Glutamatergic neuron (in vitro differentiated cells): Measurements from ENCODE around the gene CNTNAP2. TPM values are rescaled to one million over a fixed set of nuclear protein-coding genes. Genes with fewer than 3 reads are reported as not detected.

Source experiments
- DNase-seq: peaks from one replicate; pipeline ENCODE4 v3.0.0; 2022
- H3K27ac Mint-ChIP-seq: one replicate; pipeline ENCODE4 v1.8.0; 2020; ENCODE audit warnings: mild to moderate bottlenecking, mixed read lengths, inconsistent platforms; ENCODE audit not compliant: unreplicated experiment
- H3K27me3 Mint-ChIP-seq: one replicate; pipeline ENCODE4 v1.8.0; 2020; ENCODE audit warnings: mild to moderate bottlenecking, moderate library complexity, mixed read lengths, inconsistent platforms; ENCODE audit not compliant: unreplicated experiment
- H3K36me3 Mint-ChIP-seq: one replicate; pipeline ENCODE4 v1.8.0; 2020; ENCODE audit warnings: mild to moderate bottlenecking, mixed read lengths, inconsistent platforms; ENCODE audit not compliant: unreplicated experiment
- H3K4me1 Mint-ChIP-seq: one replicate; pipeline ENCODE4 v1.8.0; 2020; ENCODE audit warnings: mild to moderate bottlenecking, low read depth, mixed read lengths, inconsistent platforms; ENCODE audit not compliant: unreplicated experiment
- H3K4me3 Mint-ChIP-seq: one replicate; pipeline ENCODE4 v1.8.0; 2020; ENCODE audit warnings: mild to moderate bottlenecking, mixed read lengths, inconsistent platforms; ENCODE audit not compliant: unreplicated experiment
- H3K9me3 Mint-ChIP-seq: one replicate; pipeline ENCODE4 v1.8.0; 2020; ENCODE audit warnings: mild to moderate bottlenecking, moderate library complexity, mixed read lengths, inconsistent platforms; ENCODE audit not compliant: unreplicated experiment
- total RNA-seq: library from RNA; stranded (reverse); fragmentation: NEBNext Ultra II Directional; extraction: Animal tissue kit (Norgen Biotek cat#: 25700); gene quantifications from one replicate; pipeline ENCODE4 v1.2.1, GENCODE V29; 2021; ENCODE audit not compliant: unreplicated experiment
- TF ChIP-seq, protein P1 (sequence below): fragments of 200-600 bp; sonication (generic); IDR thresholded peaks from one replicate; pipeline ENCODE4 v1.5.0; 2021; ENCODE audit not compliant: partially characterized antibody, unreplicated experiment

Gene CNTNAP2
- total RNA-seq, 1 donor from 2014 or later = 25.8 TPM

- no peak for DNase-seq
- Mint-ChIP-seq H3K27ac (no peak overlapping the region), H3K4me1 (peaks cover 6% of the 10 kb centered on the region), H3K36me3 (peaks cover 7% of the 10 kb centered on the region), H3K9me3 (no peaks in the 10 kb centered on the region), H3K27me3 (peaks cover 3% of the 10 kb centered on the region), H3K4me3 (no peak overlapping the region)
- TF ChIP-seq, protein P1, sequence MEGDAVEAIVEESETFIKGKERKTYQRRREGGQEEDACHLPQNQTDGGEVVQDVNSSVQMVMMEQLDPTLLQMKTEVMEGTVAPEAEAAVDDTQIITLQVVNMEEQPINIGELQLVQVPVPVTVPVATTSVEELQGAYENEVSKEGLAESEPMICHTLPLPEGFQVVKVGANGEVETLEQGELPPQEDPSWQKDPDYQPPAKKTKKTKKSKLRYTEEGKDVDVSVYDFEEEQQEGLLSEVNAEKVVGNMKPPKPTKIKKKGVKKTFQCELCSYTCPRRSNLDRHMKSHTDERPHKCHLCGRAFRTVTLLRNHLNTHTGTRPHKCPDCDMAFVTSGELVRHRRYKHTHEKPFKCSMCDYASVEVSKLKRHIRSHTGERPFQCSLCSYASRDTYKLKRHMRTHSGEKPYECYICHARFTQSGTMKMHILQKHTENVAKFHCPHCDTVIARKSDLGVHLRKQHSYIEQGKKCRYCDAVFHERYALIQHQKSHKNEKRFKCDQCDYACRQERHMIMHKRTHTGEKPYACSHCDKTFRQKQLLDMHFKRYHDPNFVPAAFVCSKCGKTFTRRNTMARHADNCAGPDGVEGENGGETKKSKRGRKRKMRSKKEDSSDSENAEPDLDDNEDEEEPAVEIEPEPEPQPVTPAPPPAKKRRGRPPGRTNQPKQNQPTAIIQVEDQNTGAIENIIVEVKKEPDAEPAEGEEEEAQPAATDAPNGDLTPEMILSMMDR = no peak
Measured at GRCh38 chr7:147990079-147990478, 1873.5 kb downstream of the CNTNAP2 start.

DNA sequence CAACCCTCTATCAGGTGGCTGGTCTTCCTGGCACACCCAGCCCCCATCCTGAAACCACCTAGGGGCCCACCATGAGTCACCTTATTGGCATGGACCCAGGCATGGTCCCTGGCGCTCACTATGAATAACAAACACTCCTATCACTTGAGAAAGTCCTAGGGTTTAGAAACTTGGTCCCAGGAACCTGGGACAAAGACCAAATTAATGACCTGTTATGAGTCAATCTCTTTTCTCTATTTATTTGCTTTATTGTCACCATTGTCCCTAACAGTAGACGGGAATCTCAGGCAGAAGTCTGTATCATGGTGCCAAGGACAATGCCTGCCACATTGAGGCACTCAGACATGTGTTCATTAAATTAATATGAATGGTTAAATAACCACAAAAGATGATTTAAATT is 1874.3 kb downstream of the CNTNAP2 start:
- Mint-ChIP-seq H3K9me3 (no peaks in the 10 kb centered on the region), H3K27ac (no peak overlapping the region), H3K36me3 (peaks cover 7% of the 10 kb centered on the region), H3K27me3 (peaks cover 3% of the 10 kb centered on the region), H3K4me1 (no peaks in the 10 kb centered on the region), H3K4me3 (no peak overlapping the region)
- TF ChIP-seq, protein P1 = no peak
- no peak for DNase-seq

- H3K9me3 Mint-ChIP-seq = no peaks in the 10 kb centered on the region
- H3K4me1 Mint-ChIP-seq = no peaks in the 10 kb centered on the region
- no peak overlapping the region for H3K4me3 Mint-ChIP-seq
- TF ChIP-seq, protein P1 = no peak
- no peak for DNase-seq
- no peak overlapping the region for H3K27ac Mint-ChIP-seq
- H3K36me3 Mint-ChIP-seq = peaks cover 7% of the 10 kb centered on the region
- H3K27me3 Mint-ChIP-seq = peaks cover 3% of the 10 kb centered on the region
Measured at GRCh38 chr7:147992698-147993097, 1876.1 kb downstream of the CNTNAP2 start.

- no peaks in the 10 kb centered on the region for H3K36me3 Mint-ChIP-seq
- H3K9me3 Mint-ChIP-seq = peaks cover 2% of the 10 kb centered on the region
- no peak overlapping the region for H3K27ac Mint-ChIP-seq
- no peaks in the 10 kb centered on the region for H3K4me1 Mint-ChIP-seq
- no peak for DNase-seq
- TF ChIP-seq, protein P1 = no peak
- H3K4me3 Mint-ChIP-seq = no peak overlapping the region
- no peaks in the 10 kb centered on the region for H3K27me3 Mint-ChIP-seq
Measured at GRCh38 chr7:147997636-147998035, 1881.0 kb downstream of the CNTNAP2 start.

GRCh38 chr7:147999962-148000361 is 1883.4 kb downstream of the CNTNAP2 start:
- Mint-ChIP-seq H3K4me3 (no peak overlapping the region), H3K27me3 (no peaks in the 10 kb centered on the region), H3K9me3 (peaks cover 2% of the 10 kb centered on the region), H3K4me1 (no peaks in the 10 kb centered on the region), H3K36me3 (no peaks in the 10 kb centered on the region), H3K27ac (no peak overlapping the region)
- TF ChIP-seq, protein P1 = no peak
- no peak for DNase-seq
